ENCODE results near the gene UPK1A. TPM values are rescaled to one million over a fixed set of nuclear protein-coding genes. Genes with fewer than 3 reads are reported as not detected.

The UPK1A gene
- total and polyA plus RNA-seq, 7 experiments from 2014 or later = 0.41 to 1.3 TPM; not detected in 5

- no peak for ATAC-seq
- Mint-ChIP-seq H3K4me1 (peaks cover 0 to 28% (median 11%) of the 10 kb centered on the region in 7 donors), H3K9me3 (no peaks in the 10 kb centered on the region), H3K36me3 (peaks cover 5 to 36% (median 24%) of the 10 kb centered on the region in 5 donors), H3K27ac (peak overlapping the region in 3 of 9 donors; percentile 3 to 37 (median 28)), H3K27me3 (no peaks in the 10 kb centered on the region), H3K4me3 (no peak overlapping the region)
- ChIA-PET POLR2A (interaction anchor here (0.7 to 1.1 kb wide), 2 partner anchors 10 to 35 kb away, joined by 3 to 5 read pairs; partner anchors contain the start of gene COX6B1), CTCF (interaction anchor here (0.7 kb wide), 1 partner anchor 13 kb away, joined by 5 read pairs; no protein-coding TSS in a partner anchor)
- DNase-seq = no peak
- intact Hi-C loops (cut with micrococcal nuclease) = no loop called here
- H3K9me3 ChIP-seq (ENCODE audit: control insufficient read depth in 2 of 3, low read length in 3 of 3) = no peaks in the 10 kb centered on the region
- H3K27ac ChIP-seq (ENCODE audit: low read depth, low read length) = no peak overlapping the region
- no peaks in the 10 kb centered on the region for H3K27me3 ChIP-seq (ENCODE audit: control insufficient read depth in 2 of 2, insufficient read depth in 2 of 2, low read length in 2 of 2)
- H3K4me1 ChIP-seq (ENCODE audit: control insufficient read depth in 2 of 2, insufficient read depth in 2 of 2, low read length in 2 of 2) = no peaks in the 10 kb centered on the region
- H3K36me3 ChIP-seq (ENCODE audit: control insufficient read depth in 2 of 3, insufficient read depth in 3 of 3, low read length in 3 of 3) = peaks cover 0 to 51% (median 17%) of the 10 kb centered on the region in 3 experiments
- no peak overlapping the region for H3K4me3 ChIP-seq (ENCODE audit: low read length)
Measured at GRCh38 chr19:35657904-35658700, 8.2 kb upstream of the UPK1A start.

GRCh38 chr19:35661995-35662340 is 4.3 kb upstream of the UPK1A start:
- Histone ChIP-seq H3K4me1 (ENCODE audit: control insufficient read depth in 2 of 2, insufficient read depth in 2 of 2, low read length in 2 of 2) (no peaks in the 10 kb centered on the region), H3K36me3 (ENCODE audit: control insufficient read depth in 2 of 3, insufficient read depth in 3 of 3, low read length in 3 of 3) (peaks cover 0 to 17% (median 0%) of the 10 kb centered on the region in 3 experiments), H3K27ac (ENCODE audit: low read depth, low read length) (no peak overlapping the region), H3K9me3 (ENCODE audit: control insufficient read depth in 2 of 3, low read length in 3 of 3) (no peaks in the 10 kb centered on the region), H3K27me3 (ENCODE audit: control insufficient read depth in 2 of 2, insufficient read depth in 2 of 2, low read length in 2 of 2) (no peaks in the 10 kb centered on the region), H3K4me3 (ENCODE audit: low read length) (no peak overlapping the region)
- no peaks in the 10 kb centered on the region for H3K27me3 Mint-ChIP-seq
- ATAC-seq (no peak), DNase-seq (no peak)
- peak overlapping the region in 1 of 9 donors; percentile 4 for H3K27ac Mint-ChIP-seq
- H3K36me3 Mint-ChIP-seq = peaks cover 5 to 20% (median 15%) of the 10 kb centered on the region in 5 donors
- peaks cover 0 to 17% (median 3%) of the 10 kb centered on the region in 7 donors for H3K4me1 Mint-ChIP-seq
- no peaks in the 10 kb centered on the region for H3K9me3 Mint-ChIP-seq
- ChIA-PET CTCF (no interaction called here), POLR2A (no interaction called here)
- H3K4me3 Mint-ChIP-seq = no peak overlapping the region
- intact Hi-C loops (cut with micrococcal nuclease) = no loop called here

GRCh38 chr19:35663981-35664380 is 2.3 kb upstream of the UPK1A start:
- no peaks in the 10 kb centered on the region for H3K36me3 ChIP-seq (ENCODE audit: control insufficient read depth in 2 of 3, insufficient read depth in 3 of 3, low read length in 3 of 3)
- ChIA-PET POLR2A (no interaction called here), CTCF (no interaction called here)
- intact Hi-C loops (cut with micrococcal nuclease) = no loop called here
- H3K9me3 ChIP-seq (ENCODE audit: control insufficient read depth in 2 of 3, low read length in 3 of 3) = no peaks in the 10 kb centered on the region
- H3K27ac ChIP-seq (ENCODE audit: low read depth, low read length) = no peak overlapping the region
- H3K27me3 Mint-ChIP-seq = peaks cover 0 to 3% (median 0%) of the 10 kb centered on the region in 5 donors
- DNase-seq (no peak), ATAC-seq (no peak)
- peaks cover 0 to 11% (median 3%) of the 10 kb centered on the region in 7 donors for H3K4me1 Mint-ChIP-seq
- H3K27me3 ChIP-seq (ENCODE audit: control insufficient read depth in 2 of 2, insufficient read depth in 2 of 2, low read length in 2 of 2) = no peaks in the 10 kb centered on the region
- H3K36me3 Mint-ChIP-seq = peaks cover 0 to 15% (median 8%) of the 10 kb centered on the region in 5 donors
- no peak overlapping the region for H3K4me3 Mint-ChIP-seq
- no peaks in the 10 kb centered on the region for H3K9me3 Mint-ChIP-seq
- no peaks in the 10 kb centered on the region for H3K4me1 ChIP-seq (ENCODE audit: control insufficient read depth in 2 of 2, insufficient read depth in 2 of 2, low read length in 2 of 2)
- no peak overlapping the region for H3K4me3 ChIP-seq (ENCODE audit: low read length)
- H3K27ac Mint-ChIP-seq = peak overlapping the region in 2 of 9 donors; percentile 16 to 51

GRCh38 chr19:35665157-35665556 is 1.2 kb upstream of the UPK1A start:
- Histone ChIP-seq H3K9me3 (ENCODE audit: control insufficient read depth in 2 of 3, low read length in 3 of 3) (no peaks in the 10 kb centered on the region), H3K4me1 (ENCODE audit: control insufficient read depth in 2 of 2, insufficient read depth in 2 of 2, low read length in 2 of 2) (no peaks in the 10 kb centered on the region), H3K4me3 (ENCODE audit: low read length) (no peak overlapping the region), H3K36me3 (ENCODE audit: control insufficient read depth in 2 of 3, insufficient read depth in 3 of 3, low read length in 3 of 3) (no peaks in the 10 kb centered on the region), H3K27ac (ENCODE audit: low read depth, low read length) (no peak overlapping the region), H3K27me3 (ENCODE audit: control insufficient read depth in 2 of 2, insufficient read depth in 2 of 2, low read length in 2 of 2) (no peaks in the 10 kb centered on the region)
- H3K4me3 Mint-ChIP-seq = no peak overlapping the region
- DNase-seq = no peak
- ChIA-PET CTCF (no interaction called here), POLR2A (no interaction called here)
- ATAC-seq = no peak
- H3K36me3 Mint-ChIP-seq = peaks cover 0 to 11% (median 3%) of the 10 kb centered on the region in 5 donors
- intact Hi-C loops (cut with micrococcal nuclease) = no loop called here
- H3K9me3 Mint-ChIP-seq = peaks cover 0 to 2% (median 0%) of the 10 kb centered on the region in 11 donors
- H3K4me1 Mint-ChIP-seq = peaks cover 0 to 8% (median 3%) of the 10 kb centered on the region in 7 donors
- H3K27ac Mint-ChIP-seq = peak overlapping the region in 1 of 9 donors; percentile 25
- peaks cover 0 to 12% (median 4%) of the 10 kb centered on the region in 5 donors for H3K27me3 Mint-ChIP-seq

- intact Hi-C loops (cut with micrococcal nuclease) = no loop called here
- ATAC-seq (no peak), DNase-seq (no peak)
- Mint-ChIP-seq H3K4me1 (peaks cover 0 to 8% (median 3%) of the 10 kb centered on the region in 7 donors), H3K9me3 (peaks cover 0 to 2% (median 0%) of the 10 kb centered on the region in 11 donors), H3K36me3 (peaks cover 0 to 11% (median 3%) of the 10 kb centered on the region in 5 donors), H3K27ac (no peak overlapping the region), H3K4me3 (no peak overlapping the region), H3K27me3 (peaks cover 0 to 13% (median 5%) of the 10 kb centered on the region in 5 donors)
- no peak overlapping the region for H3K4me3 ChIP-seq (ENCODE audit: low read length)
- peaks cover 0 to under 1% of the 10 kb centered on the region in 2 donors for H3K27me3 ChIP-seq (ENCODE audit: control insufficient read depth in 2 of 2, insufficient read depth in 2 of 2, low read length in 2 of 2)
- H3K4me1 ChIP-seq (ENCODE audit: control insufficient read depth in 2 of 2, insufficient read depth in 2 of 2, low read length in 2 of 2) = no peaks in the 10 kb centered on the region
- POLR2A ChIA-PET = no interaction called here
- H3K27ac ChIP-seq (ENCODE audit: low read depth, low read length) = no peak overlapping the region
- H3K36me3 ChIP-seq (ENCODE audit: control insufficient read depth in 2 of 3, insufficient read depth in 3 of 3, low read length in 3 of 3) = no peaks in the 10 kb centered on the region
- H3K9me3 ChIP-seq (ENCODE audit: control insufficient read depth in 2 of 3, low read length in 3 of 3) = no peaks in the 10 kb centered on the region
- CTCF ChIA-PET = no interaction called here
Measured at GRCh38 chr19:35665604-35666003, 713 bp upstream of the UPK1A start.

- peak overlapping the region in 1 of 9 donors; percentile 68 for H3K27ac Mint-ChIP-seq
- peaks cover 17 to 44% (median 24%) of the 10 kb centered on the region in 5 donors for H3K27me3 Mint-ChIP-seq
- H3K27ac ChIP-seq (ENCODE audit: low read depth, low read length) = no peak overlapping the region
Measured at GRCh38 chr19:35669566-35669965, 3.2 kb downstream of the UPK1A start.

More at GRCh38 chr19:35669566-35669965, 3.2 kb downstream of the UPK1A start:
- intact Hi-C loops (cut with micrococcal nuclease) = no loop called here
- no peaks in the 10 kb centered on the region for H3K9me3 ChIP-seq (ENCODE audit: control insufficient read depth in 2 of 3, low read length in 3 of 3)
- no peak for DNase-seq
- H3K4me3 Mint-ChIP-seq = no peak overlapping the region
- H3K36me3 Mint-ChIP-seq = peaks cover 0 to 4% (median 0%) of the 10 kb centered on the region in 5 donors
- peaks cover 0 to 2% (median 0%) of the 10 kb centered on the region in 11 donors for H3K9me3 Mint-ChIP-seq
- H3K4me1 ChIP-seq (ENCODE audit: control insufficient read depth in 2 of 2, insufficient read depth in 2 of 2, low read length in 2 of 2) = no peaks in the 10 kb centered on the region
- H3K36me3 ChIP-seq (ENCODE audit: control insufficient read depth in 2 of 3, insufficient read depth in 3 of 3, low read length in 3 of 3) = no peaks in the 10 kb centered on the region
- peaks cover 4 to 14% (median 9%) of the 10 kb centered on the region in 7 donors for H3K4me1 Mint-ChIP-seq
- H3K4me3 ChIP-seq (ENCODE audit: low read length) = no peak overlapping the region
- ChIA-PET POLR2A (no interaction called here), CTCF (no interaction called here)
- ATAC-seq = no peak
- peaks cover 0 to 3% of the 10 kb centered on the region in 2 donors for H3K27me3 ChIP-seq (ENCODE audit: control insufficient read depth in 2 of 2, insufficient read depth in 2 of 2, low read length in 2 of 2)

Measured in naive thymus-derived CD4-positive, alpha-beta T cell (primary cell).